K562 (cell line): ENCODE data around the gene BCL6B.

Experiments used
- ATF2 ChIP-seq: sonication (generic); formaldehyde crosslinking; IDR thresholded peaks from 2 replicates; pipeline ENCODE4 v1.8.1; 2022; ENCODE audit warnings: missing genetic modification reagents
- BCLAF1 ChIP-seq, 2 experiments: fragments of 450-650 bp in 1 of 2; IDR thresholded peaks; 2 replicates each; pipeline ENCODE4 v1.6.1; 2011 to 2017; ENCODE audit warnings: low read depth in 2 of 2, antibody characterized with exemption in 1 of 2, borderline replicate concordance in 1 of 2, low read length in 1 of 2, mild to moderate bottlenecking in 1 of 2, mixed read lengths in 1 of 2; ENCODE audit not compliant: control insufficient read depth in 1 of 2
- CTCF ChIP-seq, 3 experiments: IDR thresholded peaks in 2 of 3; conservative IDR thresholded peaks in 1 of 3; 2 replicates each; pipeline ENCODE4 v1.5.1; 2011 to 2012; ENCODE audit warnings: low read length in 3 of 3, mild to moderate bottlenecking in 3 of 3, control low read depth in 2 of 3, improper control_type of control experiment in 1 of 3, inconsistent platforms in 1 of 3, low read depth in 1 of 3, mixed read lengths in 1 of 3, moderate library complexity in 1 of 3; ENCODE audit not compliant: insufficient read depth in 2 of 3
- EZH2 ChIP-seq: IDR thresholded peaks from 2 replicates; pipeline ENCODE4 v1.6.1; 2012; ENCODE audit warnings: low read depth, mild to moderate bottlenecking, inconsistent platforms, low read length, borderline replicate concordance
- FOS ChIP-seq: IDR thresholded peaks from 3 replicates; pipeline ENCODE4 v1.6.1; 2011; ENCODE audit not compliant: insufficient read length; ENCODE audit errors: extremely low read depth
- MAX ChIP-seq: sonication (generic); formaldehyde crosslinking; IDR thresholded peaks from 2 replicates; pipeline ENCODE4 v1.9.0; 2022; ENCODE audit warnings: mild to moderate bottlenecking, missing genetic modification reagents
- TAF9B ChIP-seq: fragments of 450-650 bp; IDR thresholded peaks from 2 replicates; pipeline ENCODE4 v1.6.1; 2018; ENCODE audit warnings: mild to moderate bottlenecking; ENCODE audit not compliant: partially characterized antibody
- TBL1XR1 ChIP-seq, 2 experiments: IDR thresholded peaks; 2 replicates each; pipeline ENCODE4 v1.6.1; 2012; ENCODE audit warnings: improper control_type of control experiment in 2 of 2, low read length in 2 of 2, mild to moderate bottlenecking in 1 of 2
- THAP7 ChIP-seq: fragments of 250-450 bp; sonication (Bioruptor Pico); IDR thresholded peaks from 2 replicates; pipeline ENCODE4 v1.5.0; 2021

- no peak for TF ChIP-seq EZH2
- no peak for TF ChIP-seq TBL1XR1 (IDR thresholded peaks at IDR 0.05; ENCODE audit: low read length in 2 of 2)
- no peak for TF ChIP-seq TAF9B
- no peak for TF ChIP-seq BCLAF1 (IDR thresholded peaks at IDR 0.05; ENCODE audit: borderline replicate concordance in 1 of 2, control insufficient read depth in 1 of 2, low read depth in 2 of 2, low read length in 1 of 2)
- no peak for TF ChIP-seq ATF2 (CRISPR knock-in tag)
- no peak for TF ChIP-seq MAX
- TF ChIP-seq THAP7, result no peak
- TF ChIP-seq CTCF (IDR thresholded peaks at IDR 0.05 in 2 of 3, conservative IDR thresholded peaks at IDR 0.05 in 1 of 3; ENCODE audit: insufficient read depth in 2 of 3, low read depth in 1 of 3, low read length in 3 of 3), result no peak
- TF ChIP-seq FOS, result no peak
These were observed 5.7 kb upstream of the BCL6B start for GRCh38 chr17:7016886-7017826.
